Measurements from ENCODE around the gene TRIM52.

The TRIM52 gene

DNA sequence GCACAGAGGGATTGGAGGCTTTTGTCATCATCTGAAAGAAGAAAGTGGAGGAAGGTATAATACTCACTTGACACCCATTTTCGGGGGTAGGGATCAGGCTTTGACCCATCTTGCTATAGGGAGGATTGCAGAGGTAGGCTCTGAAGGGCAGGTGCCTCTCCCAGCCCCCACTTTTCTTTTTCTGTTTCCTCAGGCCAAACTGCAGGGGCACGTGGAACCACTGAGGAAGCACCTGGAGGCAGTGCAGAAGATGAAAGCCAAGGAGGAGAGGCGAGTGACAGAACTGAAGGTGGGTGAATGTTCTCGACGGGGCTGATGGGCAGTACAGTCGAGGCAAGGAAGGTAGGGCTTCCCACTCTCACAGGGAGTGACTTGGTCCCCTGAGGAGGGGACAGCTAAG, 30.4 kb downstream of the TRIM52 start:
- ChIA-PET CTCF (interaction anchor here (1.5 kb wide), 1 partner anchor 9 kb away, joined by 4 read pairs; no protein-coding TSS in a partner anchor), POLR2A (no interaction called here)
- no peak overlapping the region for H3K4me3 ChIP-seq (ENCODE audit: low read depth, low read length)
- DNase-seq (ENCODE audit: low read depth, low spot score), result no peak
- TF ChIP-seq, protein P1, sequence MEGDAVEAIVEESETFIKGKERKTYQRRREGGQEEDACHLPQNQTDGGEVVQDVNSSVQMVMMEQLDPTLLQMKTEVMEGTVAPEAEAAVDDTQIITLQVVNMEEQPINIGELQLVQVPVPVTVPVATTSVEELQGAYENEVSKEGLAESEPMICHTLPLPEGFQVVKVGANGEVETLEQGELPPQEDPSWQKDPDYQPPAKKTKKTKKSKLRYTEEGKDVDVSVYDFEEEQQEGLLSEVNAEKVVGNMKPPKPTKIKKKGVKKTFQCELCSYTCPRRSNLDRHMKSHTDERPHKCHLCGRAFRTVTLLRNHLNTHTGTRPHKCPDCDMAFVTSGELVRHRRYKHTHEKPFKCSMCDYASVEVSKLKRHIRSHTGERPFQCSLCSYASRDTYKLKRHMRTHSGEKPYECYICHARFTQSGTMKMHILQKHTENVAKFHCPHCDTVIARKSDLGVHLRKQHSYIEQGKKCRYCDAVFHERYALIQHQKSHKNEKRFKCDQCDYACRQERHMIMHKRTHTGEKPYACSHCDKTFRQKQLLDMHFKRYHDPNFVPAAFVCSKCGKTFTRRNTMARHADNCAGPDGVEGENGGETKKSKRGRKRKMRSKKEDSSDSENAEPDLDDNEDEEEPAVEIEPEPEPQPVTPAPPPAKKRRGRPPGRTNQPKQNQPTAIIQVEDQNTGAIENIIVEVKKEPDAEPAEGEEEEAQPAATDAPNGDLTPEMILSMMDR (IDR thresholded peaks at IDR 0.05; ENCODE audit: insufficient read depth, low read length, missing control alignments), result no peak

DNA sequence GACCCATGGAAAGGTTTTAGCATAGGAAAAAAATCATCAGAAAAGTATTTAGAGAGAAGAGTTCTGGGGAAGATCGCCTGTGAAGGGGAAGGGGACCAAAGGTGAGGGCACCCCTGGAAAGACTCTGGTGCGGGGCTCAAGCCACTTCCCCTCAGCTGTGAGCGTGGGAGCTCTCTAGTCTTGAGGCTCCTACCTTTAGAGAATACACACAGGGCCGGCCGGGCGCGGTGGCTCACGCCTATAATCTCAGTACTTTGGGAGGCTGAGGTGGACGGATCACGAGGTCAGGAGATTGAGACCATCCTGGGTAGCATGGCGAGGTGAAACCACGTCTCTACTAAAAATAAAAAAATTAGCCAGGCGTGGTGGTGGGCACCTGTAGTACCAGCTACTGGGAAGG, 30.9 kb downstream of the TRIM52 start:
- ChIA-PET CTCF (interaction anchor here (0.9 kb wide), 1 partner anchor 9 kb away, joined by 3 read pairs; no protein-coding TSS in a partner anchor), POLR2A (interaction anchor here (1.0 kb wide), 1 partner anchor 9 kb away, joined by 3 read pairs; no protein-coding TSS in a partner anchor)
- no peak overlapping the region for H3K4me3 ChIP-seq (ENCODE audit: low read depth, low read length)
- no peak for DNase-seq (ENCODE audit: low read depth, low spot score)
- TF ChIP-seq, protein P1 (IDR thresholded peaks at IDR 0.05; ENCODE audit: insufficient read depth, low read length, missing control alignments), result no peak

DNA sequence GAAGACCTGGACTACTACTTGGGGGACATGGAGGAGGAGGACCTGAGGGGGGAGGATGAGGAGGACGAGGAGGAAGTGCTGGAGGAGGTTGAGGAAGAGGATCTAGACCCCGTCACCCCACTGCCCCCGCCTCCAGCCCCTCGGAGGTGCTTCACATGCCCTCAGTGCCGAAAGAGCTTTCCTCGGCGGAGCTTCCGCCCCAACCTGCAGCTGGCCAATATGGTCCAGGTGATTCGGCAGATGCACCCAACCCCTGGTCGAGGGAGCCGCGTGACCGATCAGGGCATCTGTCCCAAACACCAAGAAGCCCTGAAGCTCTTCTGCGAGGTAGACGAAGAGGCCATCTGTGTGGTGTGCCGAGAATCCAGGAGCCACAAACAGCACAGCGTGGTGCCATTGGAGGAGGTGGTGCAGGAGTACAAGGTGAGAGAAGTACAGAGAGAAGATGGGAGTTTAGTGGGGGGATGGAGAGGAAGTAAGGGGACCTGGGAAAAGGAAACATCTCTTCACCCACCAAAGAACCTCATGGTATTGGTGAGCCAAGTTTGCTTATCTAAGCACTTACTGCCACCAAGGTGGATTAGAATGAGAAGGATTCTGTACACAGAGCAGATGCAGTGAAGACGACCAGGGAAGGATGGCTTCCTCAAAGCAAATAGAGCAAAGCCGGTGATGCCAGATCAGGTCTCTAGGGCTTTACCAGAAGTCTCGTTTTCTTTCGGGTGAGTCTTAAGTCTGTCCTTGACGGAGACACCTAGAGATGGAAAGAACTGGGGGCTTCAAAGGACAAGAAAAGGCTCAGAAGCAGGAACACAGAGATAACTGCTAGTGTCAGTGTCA, 36.3 kb downstream of the TRIM52 start:
- POLR2A ChIA-PET, result interaction anchor here (1.0 to 5.5 kb wide), 2 partner anchors 10 to 19 kb away, joined by 3 to 40 read pairs; partner anchors contain the start of gene RACK1
- no peak for DNase-seq (ENCODE audit: low read depth, low spot score)
- TF ChIP-seq, protein P1 (IDR thresholded peaks at IDR 0.05; ENCODE audit: insufficient read depth, low read length, missing control alignments), result no peak
- peak overlapping the region; percentile 96 for H3K4me3 ChIP-seq (ENCODE audit: low read depth, low read length)
- CTCF ChIA-PET, result no interaction called here

DNA sequence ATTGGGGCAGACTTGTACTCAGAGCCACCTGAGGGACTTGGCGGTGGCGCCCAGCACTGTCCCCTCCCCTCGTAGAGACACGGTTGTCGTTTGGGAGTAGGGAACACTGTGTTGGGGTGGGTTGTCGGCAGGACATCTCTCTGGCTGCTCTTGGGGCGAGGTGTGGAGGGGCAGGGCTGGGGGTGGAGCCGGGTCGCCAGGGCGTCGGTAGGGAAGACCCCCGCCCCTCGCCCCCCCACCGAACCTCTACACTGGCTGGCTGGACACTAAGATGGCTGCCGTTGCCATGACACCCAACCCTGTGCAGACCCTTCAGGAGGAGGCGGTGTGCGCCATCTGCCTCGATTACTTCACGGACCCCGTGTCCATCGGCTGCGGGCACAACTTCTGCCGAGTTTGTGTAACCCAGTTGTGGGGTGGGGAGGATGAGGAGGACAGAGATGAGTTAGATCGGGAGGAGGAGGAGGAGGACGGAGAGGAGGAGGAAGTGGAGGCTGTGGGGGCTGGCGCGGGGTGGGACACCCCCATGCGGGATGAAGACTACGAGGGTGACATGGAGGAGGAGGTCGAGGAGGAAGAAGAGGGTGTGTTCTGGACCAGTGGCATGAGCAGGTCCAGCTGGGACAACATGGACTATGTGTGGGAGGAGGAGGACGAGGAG, 37.1 kb downstream of the TRIM52 start:
- H3K4me3 ChIP-seq (ENCODE audit: low read depth, low read length), result peak overlapping the region; percentile 96
- CTCF ChIA-PET, result interaction anchor here (1.0 to 1.3 kb wide), 2 partner anchors 17 to 39 kb away, joined by 3 to 4 read pairs; no protein-coding TSS in a partner anchor
- TF ChIP-seq, protein P1 (IDR thresholded peaks at IDR 0.05; ENCODE audit: insufficient read depth, low read length, missing control alignments), result no peak
- no peak for DNase-seq (ENCODE audit: low read depth, low spot score)
- POLR2A ChIA-PET, result interaction anchor here (0.5 to 5.5 kb wide), 14 partner anchors 11 to 51 kb away, joined by 3 to 40 read pairs (median 4); partner anchors contain the start of genes RACK1, TRIM52 and TRIM7

DNA sequence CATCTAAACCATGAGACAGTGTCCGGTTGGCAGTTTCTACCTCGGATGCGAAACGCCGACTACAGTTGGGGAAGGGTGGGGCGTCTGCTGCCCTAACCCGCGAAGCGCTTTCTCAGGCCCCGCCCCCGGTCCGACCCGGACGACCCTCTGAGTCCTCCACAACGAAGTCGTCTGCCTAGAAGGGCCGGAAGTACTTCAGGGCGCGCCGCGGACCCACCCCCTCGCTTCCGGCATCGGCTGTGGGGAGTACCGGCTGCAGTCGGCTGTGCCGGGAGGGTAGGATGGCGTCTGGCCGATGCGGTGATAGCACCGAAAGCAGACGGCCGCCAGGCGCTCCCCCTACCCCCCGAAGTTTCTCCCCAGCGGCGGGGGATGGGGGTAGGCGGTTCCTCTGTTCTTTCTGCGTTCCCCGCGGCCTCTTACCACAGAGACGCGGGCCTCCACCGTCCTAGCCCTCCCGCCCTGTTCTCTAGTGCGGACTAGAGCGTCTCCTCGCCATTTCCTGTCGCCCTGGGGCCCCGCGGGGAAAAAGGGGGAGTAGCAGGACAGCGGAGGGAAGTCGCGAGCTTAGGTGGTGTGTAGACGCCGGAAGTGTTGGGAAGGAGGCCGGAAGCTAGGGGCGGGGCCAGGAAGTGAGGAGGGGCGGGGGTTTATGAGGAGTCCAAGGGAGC, 37.8 kb downstream of the TRIM52 start, which contains the start of gene TRIM41:
Gene TRIM41, plus strand, starts transcription at position 224 of the 671 bp plus-strand sequence. CDS start 719 bp downstream, outside the sequence.
- POLR2A ChIA-PET, result interaction anchor here (0.5 to 5.5 kb wide), 15 partner anchors 12 to 51 kb away, joined by 3 to 40 read pairs (median 5); partner anchors contain the start of genes RACK1, TRIM52 and TRIM7
- DNase-seq (ENCODE audit: low read depth, low spot score), result peak; percentile 86
- peak within 1 kb of the TSS; percentile 96 for H3K4me3 ChIP-seq (ENCODE audit: low read depth, low read length)
- CTCF ChIA-PET, result interaction anchor here (1.0 to 1.9 kb wide), 4 partner anchors 16 to 38 kb away, joined by 3 to 7 read pairs (median 4); no protein-coding TSS in a partner anchor
- TF ChIP-seq, protein P1 (IDR thresholded peaks at IDR 0.05; ENCODE audit: insufficient read depth, low read length, missing control alignments), result no peak

Data from AG04449 (cell line).